ENCODE data around the gene EPS8L2. TPM values are rescaled to one million over a fixed set of nuclear protein-coding genes. Genes with fewer than 3 reads are reported as not detected.

The EPS8L2 gene
- 64.8 to 145 TPM (median 118 TPM) in 5 replicates for total RNA-seq (2022; extraction: Qiagen RNA extraction; ENCODE audit: low read depth)

GRCh38 chr11:705646-706438 is at the start of gene EPS8L2:
EPS8L2 (plus strand) TSS chr11:706231; CDS start chr11:709408, 3,177 bp downstream.

GRCh38 chr11:694563-695287 is 11.3 kb upstream of the EPS8L2 start, which contains the start of gene DEAF1:
DEAF1 (minus strand) TSS chr11:695222; CDS start chr11:695047, 175 bp downstream.

GRCh38 chr11:695538-696248 is 10.3 kb upstream of the EPS8L2 start, which contains the start of gene TMEM80:
TMEM80 (plus strand) TSS chr11:695816; CDS start chr11:695828, 12 bp downstream.

DNA sequence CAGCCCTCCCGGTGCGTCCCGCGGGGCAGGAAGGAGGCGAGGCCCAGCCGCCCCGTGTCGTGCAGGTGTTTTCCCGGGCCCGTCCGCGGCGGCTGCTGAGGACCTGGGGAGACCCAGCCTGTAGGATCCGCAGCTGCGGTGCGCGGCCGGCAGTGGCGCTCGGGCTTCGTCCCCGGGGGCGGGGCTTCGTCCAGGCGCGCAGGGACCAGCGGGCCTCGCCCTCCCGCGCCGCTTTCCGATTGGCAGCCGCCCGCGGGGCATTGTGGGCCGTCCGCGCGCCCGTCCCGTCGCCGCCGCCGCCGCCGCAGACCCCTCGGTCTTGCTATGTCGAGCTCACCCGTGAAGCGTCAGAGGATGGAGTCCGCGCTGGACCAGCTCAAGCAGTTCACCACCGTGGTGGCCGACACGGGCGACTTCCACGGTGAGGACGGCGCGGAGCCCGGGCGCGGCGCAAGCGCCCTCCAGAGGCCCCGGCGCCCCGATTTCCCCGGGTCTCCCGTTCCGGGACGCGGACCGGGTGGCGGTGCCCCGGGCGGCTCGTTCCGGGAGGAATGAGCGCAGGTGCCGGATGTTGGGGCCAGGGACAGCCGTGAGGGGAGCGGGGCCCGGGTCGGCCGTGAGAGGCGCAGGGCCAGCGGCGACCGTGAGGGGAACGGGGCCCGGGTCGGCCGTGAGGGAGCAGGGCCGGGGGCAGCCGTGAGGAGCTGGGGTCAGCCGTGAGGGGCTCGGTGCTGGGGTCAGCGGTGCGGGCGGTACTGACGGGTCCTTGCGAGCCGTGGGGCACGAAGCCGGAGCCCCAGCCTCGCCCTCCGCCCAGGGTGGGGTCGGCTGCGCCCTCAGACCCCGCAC is 41.4 kb downstream of the EPS8L2 start, which contains the start of gene TALDO1:
TSS of gene TALDO1 (plus strand) at position 307 of the 849 bp plus-strand sequence. CDS start at position 325, 18 bp downstream.

Other genes with a start within 250 kb of the EPS8L2 start
- gene RNH1, start 199.0 kb upstream of the EPS8L2 start, total RNA-seq (2022; extraction: Qiagen RNA extraction; ENCODE audit: low read depth), result 101 to 180 TPM (median 170 TPM) in 5 replicates
- 79.3 to 152 TPM (median 149 TPM) in 5 replicates for gene HRAS, start 170.7 kb upstream of the EPS8L2 start, total RNA-seq (2022; extraction: Qiagen RNA extraction; ENCODE audit: low read depth)
- 0.28 to 1.1 TPM (median 0.82 TPM) in 5 replicates for gene LRRC56, start 168.7 kb upstream of the EPS8L2 start, total RNA-seq (2022; extraction: Qiagen RNA extraction; ENCODE audit: low read depth)
- gene LMNTD2, start 145.5 kb upstream of the EPS8L2 start, total RNA-seq (2022; extraction: Qiagen RNA extraction; ENCODE audit: low read depth), result 1.5 to 4.4 TPM (median 2.8 TPM) in 5 replicates
- 23.6 to 49.6 TPM (median 43.2 TPM) in 5 replicates for gene RASSF7, start 145.3 kb upstream of the EPS8L2 start, total RNA-seq (2022; extraction: Qiagen RNA extraction; ENCODE audit: low read depth)
- gene PHRF1, start 129.8 kb upstream of the EPS8L2 start, total RNA-seq (2022; extraction: Qiagen RNA extraction; ENCODE audit: low read depth), result 20.3 to 39.1 TPM (median 37.2 TPM) in 5 replicates
- gene IRF7, start 90.3 kb upstream of the EPS8L2 start, total RNA-seq (2022; extraction: Qiagen RNA extraction; ENCODE audit: low read depth), result 3.3 to 7.2 TPM (median 6.7 TPM) in 5 replicates
- 0.04 TPM in 1 of 5 replicates, not detected in the others for gene CDHR5, start 81.3 kb upstream of the EPS8L2 start, total RNA-seq (2022; extraction: Qiagen RNA extraction; ENCODE audit: low read depth)
- gene SCT, start 79.0 kb upstream of the EPS8L2 start, total RNA-seq (2022; extraction: Qiagen RNA extraction; ENCODE audit: low read depth), result not detected in 5 replicates
- 0.24 to 0.51 TPM (median 0.35 TPM) in 4 of 5 replicates, not detected in the other for gene DRD4, start 69.0 kb upstream of the EPS8L2 start, total RNA-seq (2022; extraction: Qiagen RNA extraction; ENCODE audit: low read depth)
- 23.5 to 35.5 TPM (median 33.7 TPM) in 5 replicates for gene DEAF1, start 11.0 kb upstream of the EPS8L2 start, total RNA-seq (2022; extraction: Qiagen RNA extraction; ENCODE audit: low read depth)
- 5.4 to 11.1 TPM (median 9.6 TPM) in 5 replicates for gene TMEM80, start 10.4 kb upstream of the EPS8L2 start, total RNA-seq (2022; extraction: Qiagen RNA extraction; ENCODE audit: low read depth)
- gene TALDO1, start 41.2 kb downstream of the EPS8L2 start, total RNA-seq (2022; extraction: Qiagen RNA extraction; ENCODE audit: low read depth), result 387 to 468 TPM (median 402 TPM) in 5 replicates
- 29.4 to 58.7 TPM (median 49.3 TPM) in 5 replicates for gene GATD1, start 71.3 kb downstream of the EPS8L2 start, total RNA-seq (2022; extraction: Qiagen RNA extraction; ENCODE audit: low read depth)
- 2.1 to 2.6 TPM (median 2.4 TPM) in 5 replicates for gene CEND1, start 83.9 kb downstream of the EPS8L2 start, total RNA-seq (2022; extraction: Qiagen RNA extraction; ENCODE audit: low read depth)
- 17.4 to 39.6 TPM (median 35.3 TPM) in 5 replicates for gene SLC25A22, start 92.0 kb downstream of the EPS8L2 start, total RNA-seq (2022; extraction: Qiagen RNA extraction; ENCODE audit: low read depth)
- gene PIDD1, start 99.0 kb downstream of the EPS8L2 start, total RNA-seq (2022; extraction: Qiagen RNA extraction; ENCODE audit: low read depth), result 6.5 to 17.3 TPM (median 13.0 TPM) in 5 replicates
- gene RPLP2, start 103.7 kb downstream of the EPS8L2 start, total RNA-seq (2022; extraction: Qiagen RNA extraction; ENCODE audit: low read depth), result 1,646 to 2,381 TPM (median 2,232 TPM) in 5 replicates
- gene PNPLA2, start 112.7 kb downstream of the EPS8L2 start, total RNA-seq (2022; extraction: Qiagen RNA extraction; ENCODE audit: low read depth), result 26.3 to 59.2 TPM (median 52.4 TPM) in 5 replicates
- gene CRACR2B, start 121.7 kb downstream of the EPS8L2 start, total RNA-seq (2022; extraction: Qiagen RNA extraction; ENCODE audit: low read depth), result 2.9 to 5.2 TPM (median 4.7 TPM) in 5 replicates
- 596 to 862 TPM (median 759 TPM) in 5 replicates for gene CD151, start 126.7 kb downstream of the EPS8L2 start, total RNA-seq (2022; extraction: Qiagen RNA extraction; ENCODE audit: low read depth)
- gene POLR2L, start 136.3 kb downstream of the EPS8L2 start, total RNA-seq (2022; extraction: Qiagen RNA extraction; ENCODE audit: low read depth), result 539 to 736 TPM (median 601 TPM) in 5 replicates
- gene TSPAN4, start 136.6 kb downstream of the EPS8L2 start, total RNA-seq (2022; extraction: Qiagen RNA extraction; ENCODE audit: low read depth), result 92.6 to 194 TPM (median 180 TPM) in 5 replicates
- gene CHID1, start 204.6 kb downstream of the EPS8L2 start, total RNA-seq (2022; extraction: Qiagen RNA extraction; ENCODE audit: low read depth), result 69.4 to 78.4 TPM (median 71.7 TPM) in 5 replicates
- 33.3 to 39.8 TPM (median 36.9 TPM) in 5 replicates for gene AP2A2, start 219.6 kb downstream of the EPS8L2 start, total RNA-seq (2022; extraction: Qiagen RNA extraction; ENCODE audit: low read depth)

All from A549 treated with ZK216348 at 1 μM for 4 hours (cell line).